ENCODE results near the gene APBB1IP.

- no peak for TF ChIP-seq CTCF (IDR thresholded peaks at IDR 0.05)
- TF ChIP-seq EZH2 (IDR thresholded peaks at IDR 0.05; ENCODE audit: borderline replicate concordance, insufficient read depth, low read depth, low read length, poor library complexity, severe bottlenecking): no peak
These were observed 75.0 kb downstream of the APBB1IP start for GRCh38 chr10:26513101-26513500.

Measured in B cell (primary cell).